HCT116 (cell line): ENCODE results near the gene MCC. TPM values are rescaled to one million over a fixed set of nuclear protein-coding genes. Genes with fewer than 3 reads are reported as not detected.

ENCODE experiments used
- ATAC-seq: fragments of 200-7000 bp; cut with Tn5 transposase; 2 replicates; pipeline ENCODE4 v1.9.1; 2020; ENCODE audit warnings: mild to moderate bottlenecking, moderate library complexity
- BruUV-seq: library from RNA; stranded (reverse); fragments of 400-500 nt; replicated peaks from 2 replicates; lab custom pipeline; 2021; lab: Mats Ljungman, UMichigan
- CTCF ChIA-PET: fragments of 300-600 bp; sonication (Branson Sonifier 250); formaldehyde crosslinking; loops from one replicate; lab custom pipeline; 2021; ENCODE audit warnings: antibody characterized with exemption; lab: Charles Lee
- POLR2A ChIA-PET: fragments of 300-600, 350-600 bp; sonication (Branson Sonifier 250); formaldehyde crosslinking; loops from one replicate; lab custom pipeline; 2021; ENCODE audit warnings: antibody characterized with exemption; lab: Charles Lee
- RAD21 ChIA-PET, 2 experiments: fragments of 300-600 bp; sonication (Branson Sonifier 250); formaldehyde crosslinking; loops; one replicate each; lab custom pipeline; 2023; ENCODE audit warnings: low total read pairs in 2 of 2; ENCODE audit not compliant: uncharacterized antibody in 2 of 2, unreplicated experiment in 2 of 2, low non-redundant PET in 1 of 2; lab: Charles Lee
- DNase-seq: peaks from one replicate; pipeline ENCODE4 v3.0.0-alpha.2; 2010; ENCODE audit warnings: low read depth, low spot score
- H2AFZ ChIP-seq: fragments of 200-600 bp; shearing (Covaris generic), sonication (generic); 2 replicates; pipeline ENCODE4 v1.6.1; 2017; ENCODE audit warnings: low read depth, mixed run types, mixed read lengths, antibody characterized with exemption, low read length; ENCODE audit not compliant: poor library complexity, severe bottlenecking
- H3K27ac ChIP-seq: 2 replicates; pipeline ENCODE4 v1.5.1; 2012; ENCODE audit warnings: low read depth, low read length
- H3K27me3 ChIP-seq: fragments of 200-600 bp; sonication (generic); 2 replicates; pipeline ENCODE4 v1.6.1; 2016; ENCODE audit warnings: mixed run types, low read length, mixed read lengths; ENCODE audit not compliant: insufficient read depth
- H3K36me3 ChIP-seq, 2 experiments: fragments of 200-500 bp in 1 of 2; fragments of 200-600 bp in 1 of 2; sonication (Bioruptor generic) in 1 of 2; sonication (generic) in 1 of 2; 2 replicates each; pipeline versions ENCODE4 v1.5.1 to v1.6.1; 2014 to 2016; ENCODE audit warnings: low read length in 2 of 2, inconsistent platforms in 1 of 2, mixed read lengths in 1 of 2, mixed run types in 1 of 2; ENCODE audit not compliant: insufficient read depth in 2 of 2, control insufficient read depth in 1 of 2
- H3K4me1 ChIP-seq, 2 experiments: fragments of 200-600 bp in 1 of 2; sonication (generic) in 1 of 2; 2 replicates each; pipeline versions ENCODE4 v1.5.1 to v1.6.1; 2012 to 2017; ENCODE audit warnings: low read length in 2 of 2, inconsistent platforms in 1 of 2, mild to moderate bottlenecking in 1 of 2, mixed read lengths in 1 of 2, mixed run types in 1 of 2, moderate library complexity in 1 of 2; ENCODE audit not compliant: insufficient read depth in 2 of 2, control insufficient read depth in 1 of 2
- H3K4me2 ChIP-seq: fragments of 200-600 bp; sonication (generic); 2 replicates; pipeline ENCODE4 v1.6.1; 2017; ENCODE audit warnings: mixed run types, low read length, mixed read lengths
- H3K4me3 ChIP-seq, 2 experiments: fragments of 200-600 bp in 1 of 2; sonication (generic) in 1 of 2; replicated peaks in 1 of 2; 2 replicates each; pipeline ENCODE4 v1.5.1; 2011 to 2016; ENCODE audit warnings: low read length in 2 of 2, control low read depth in 1 of 2, low read depth in 1 of 2, mild to moderate bottlenecking in 1 of 2, mixed read lengths in 1 of 2, mixed run types in 1 of 2
- H3K79me2 ChIP-seq: fragments of 200-600 bp; sonication (generic); 2 replicates; pipeline ENCODE4 v1.6.1; 2017; ENCODE audit warnings: mild to moderate bottlenecking, mixed run types, low read length, moderate library complexity, mixed read lengths; ENCODE audit not compliant: insufficient read depth
- H3K9ac ChIP-seq: fragments of 200-600 bp; sonication (generic); 2 replicates; pipeline ENCODE4 v1.6.1; 2016; ENCODE audit warnings: low read length, mixed read lengths
- H3K9me2 ChIP-seq: fragments of 200-600 bp; sonication (generic), shearing (Covaris generic); 2 replicates; pipeline ENCODE4 v1.6.1; 2017; ENCODE audit warnings: mixed run types, mild to moderate bottlenecking, moderate library complexity; ENCODE audit not compliant: insufficient read depth
- H3K9me3 ChIP-seq, 2 experiments: fragments of 200-500 bp in 1 of 2; fragments of 200-600 bp in 1 of 2; sonication (Bioruptor generic) in 1 of 2; sonication (generic) in 1 of 2; 2 replicates each; pipeline ENCODE4 v1.6.1; 2014 to 2017; ENCODE audit warnings: low read length in 2 of 2, mixed read lengths in 2 of 2, inconsistent platforms in 1 of 2, low read depth in 1 of 2, mild to moderate bottlenecking in 1 of 2, mixed run types in 1 of 2, moderate library complexity in 1 of 2; ENCODE audit not compliant: control insufficient read depth in 1 of 2, insufficient read depth in 1 of 2
- H4K20me1 ChIP-seq: fragments of 200-600 bp; sonication (generic), shearing (Covaris generic); 2 replicates; pipeline ENCODE4 v1.6.1; 2017; ENCODE audit warnings: mixed run types, mild to moderate bottlenecking, moderate library complexity; ENCODE audit not compliant: insufficient read depth
- CBX3 ChIP-seq: IDR thresholded peaks from 2 replicates; pipeline ENCODE4 v1.6.1; 2012; ENCODE audit warnings: low read depth
- CEBPB ChIP-seq: IDR thresholded peaks from 2 replicates; pipeline ENCODE4 v1.6.1; 2012; ENCODE audit warnings: low read depth
- ELF1 ChIP-seq: IDR thresholded peaks from 2 replicates; pipeline ENCODE4 v1.6.1; 2012; ENCODE audit warnings: low read depth, borderline replicate concordance
- EZH2 ChIP-seq: fragments of 200-600 bp; sonication (generic); IDR thresholded peaks from 2 replicates; pipeline ENCODE4 v1.6.1; 2017; ENCODE audit warnings: antibody characterized with exemption, mixed run types
- EZH2phosphoT487 ChIP-seq: fragments of 200-600 bp; IDR thresholded peaks from 2 replicates; pipeline ENCODE4 v1.6.1; 2018; ENCODE audit warnings: antibody characterized with exemption, borderline replicate concordance
- FOSL1 ChIP-seq: IDR thresholded peaks from 2 replicates; pipeline ENCODE4 v1.6.1; 2012; ENCODE audit warnings: low read depth
- JUND ChIP-seq: IDR thresholded peaks from 2 replicates; pipeline ENCODE4 v1.6.1; 2012
- MAX ChIP-seq: IDR thresholded peaks from 2 replicates; pipeline ENCODE4 v1.6.1; 2012
- POLR2A ChIP-seq: IDR thresholded peaks from 2 replicates; pipeline ENCODE4 v1.7.0; 2011; ENCODE audit warnings: borderline replicate concordance; ENCODE audit not compliant: insufficient read depth, insufficient read length; ENCODE audit errors: extremely low read depth
- POLR2AphosphoS5 ChIP-seq: IDR thresholded peaks from 2 replicates; pipeline ENCODE4 v1.6.1; 2011; ENCODE audit warnings: mild to moderate bottlenecking, low read depth, low read length, moderate library complexity
- REST ChIP-seq: IDR thresholded peaks from 2 replicates; pipeline ENCODE4 v1.6.1; 2012; ENCODE audit warnings: low read depth
- SIN3A ChIP-seq: IDR thresholded peaks from 2 replicates; pipeline ENCODE4 v1.6.1; 2012; ENCODE audit warnings: low read depth
- TCF7L2 ChIP-seq: IDR thresholded peaks from 2 replicates; pipeline ENCODE4 v1.7.0; 2011; ENCODE audit warnings: borderline replicate concordance, inconsistent platforms; ENCODE audit not compliant: insufficient read depth, insufficient read length; ENCODE audit errors: extremely low read depth
- ZNF274 ChIP-seq: fragments of 200-500 bp; sonication (Bioruptor generic); IDR thresholded peaks from 2 replicates; pipeline ENCODE4 v1.6.1; 2014; ENCODE audit warnings: mild to moderate bottlenecking, low read depth, low read length, inconsistent platforms
- intact Hi-C: fragments of 100-400 bp; cut with micrococcal nuclease; formaldehyde crosslinking; loops from 2 replicates; pipeline ENCODE4 v1.10.0; 2022
- total RNA-seq: library from RNA; stranded (reverse); gene quantifications from one replicate; pipeline ENCODE4 v1.2.1, GENCODE V29; 2021; ENCODE audit not compliant: unreplicated experiment

Gene MCC
- total RNA-seq, 1 experiment from 2014 or later: 20.1 TPM

- Histone ChIP-seq H3K4me1 (peaks cover 59 to 74% of the 10 kb centered on the region in 2 experiments), H3K79me2 (peaks cover 30% of the 10 kb centered on the region), H3K4me2 (peak overlapping the region; percentile 62), H3K27ac (peak overlapping the region; percentile 63), H2AFZ (no peak overlapping the region), H3K9me2 (no peaks in the 10 kb centered on the region), H3K9me3 (no peaks in the 10 kb centered on the region), H3K4me3 (no peak overlapping the region), H3K36me3 (no peaks in the 10 kb centered on the region), H4K20me1 (no peaks in the 10 kb centered on the region), H3K27me3 (no peaks in the 10 kb centered on the region), H3K9ac (peak overlapping the region; percentile 54)
- CTCF ChIA-PET: no interaction called here
- intact Hi-C loops: no loop called here
- POLR2A ChIA-PET: no interaction called here
- DNase-seq (no peak), ATAC-seq (peak; percentile 1; the same call in 1 of the 2 replicates)
- BruUV-seq: no TSS peak
- RAD21 ChIA-PET: no interaction called here
- no peak for TF ChIP-seq REST
- 0 out of 2 replicates have a peak, but pooled peaks have one; percentile 44 for TF ChIP-seq CBX3
- 0 out of 2 replicates have a peak, but pooled peaks have one; percentile 15 for TF ChIP-seq MAX
- TF ChIP-seq ZNF274: no peak
- TF ChIP-seq CEBPB: no peak
These were observed 326.0 kb downstream of the MCC start for GRCh38 chr5:113162208-113162607.

GRCh38 chr5:113161806-113162205 lies 326.4 kb downstream of the MCC start:
- no peaks in the 10 kb centered on the region for H4K20me1 ChIP-seq
- intact Hi-C loops: no loop called here
- ChIA-PET POLR2A (no interaction called here), CTCF (interaction anchor here (1.0 kb wide), 1 partner anchor 669 kb away, joined by 3 read pairs; no protein-coding TSS in a partner anchor), RAD21 (no interaction called here)
- no peaks in the 10 kb centered on the region for H3K27me3 ChIP-seq
- H3K36me3 ChIP-seq: no peaks in the 10 kb centered on the region
- peaks cover 30% of the 10 kb centered on the region for H3K79me2 ChIP-seq
- no peak overlapping the region for H2AFZ ChIP-seq
- no peak for DNase-seq
- no peak overlapping the region for H3K4me3 ChIP-seq
- H3K9ac ChIP-seq: no peak overlapping the region
- peak overlapping the region; percentile 62; the same call in 1 of the 2 replicates for H3K4me2 ChIP-seq
- peak overlapping the region; percentile 63; the same call in 1 of the 2 replicates for H3K27ac ChIP-seq
- no peaks in the 10 kb centered on the region for H3K9me3 ChIP-seq
- BruUV-seq: no TSS peak
- peaks cover 59 to 71% of the 10 kb centered on the region in 2 experiments for H3K4me1 ChIP-seq
- no peaks in the 10 kb centered on the region for H3K9me2 ChIP-seq
- no peak for ATAC-seq
- TF ChIP-seq EZH2 (no peak), JUND (no peak), ELF1 (no peak), POLR2AphosphoS5 (no peak), POLR2A (no peak), REST (no peak), TCF7L2 (no peak), EZH2phosphoT487 (no peak), FOSL1 (no peak), ZNF274 (no peak), SIN3A (no peak)
